SIG-M5 (cell line): ENCODE measurements around the gene SLC23A3.

Experiments used
- DNase-seq: peaks from one replicate; lab custom pipeline; 2025; lab: John Stamatoyannopoulos, UW

SLC23A3 gene

DNA sequence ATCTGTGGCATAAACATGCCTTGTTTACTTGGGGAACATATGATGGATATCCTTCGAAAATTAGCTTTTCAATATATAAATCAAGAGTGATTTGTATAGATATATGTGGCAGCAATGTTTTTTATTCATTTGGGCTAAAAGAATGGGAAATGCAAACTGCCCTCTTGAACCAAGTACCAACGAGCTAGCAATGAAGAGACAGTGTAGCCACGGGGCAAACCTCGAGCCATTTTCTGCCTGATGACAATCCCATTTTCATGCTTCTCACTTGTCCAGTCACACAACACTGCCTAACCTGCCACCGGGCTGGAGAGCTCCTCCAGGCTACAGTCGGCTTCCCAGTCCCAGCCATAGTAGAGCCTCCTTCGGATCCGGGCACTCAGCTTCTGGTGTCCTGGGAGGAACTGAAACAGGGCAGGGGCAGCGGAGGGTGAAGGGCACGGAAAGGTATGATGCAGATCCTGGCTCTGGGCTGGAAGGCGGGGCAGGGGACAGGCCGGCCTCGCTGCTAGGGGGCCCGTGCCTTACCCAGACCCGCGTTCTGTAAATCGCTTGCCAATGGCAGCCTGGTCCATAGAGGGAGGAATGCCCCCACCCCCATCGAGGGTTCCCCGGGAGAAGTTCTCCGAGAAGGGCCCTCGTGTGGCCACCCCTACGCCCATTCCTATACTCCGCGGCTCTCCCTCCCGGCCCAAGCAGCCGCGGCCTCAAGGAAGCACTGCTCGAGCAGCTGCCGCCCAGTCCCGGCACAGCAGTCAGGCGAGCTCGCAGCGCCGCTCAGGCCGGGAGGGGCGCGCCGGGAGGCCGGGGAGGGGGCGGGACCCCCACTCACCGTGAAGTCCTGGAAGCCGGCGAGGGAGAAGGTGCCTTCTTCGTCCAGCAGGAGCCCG is 6.3 kb upstream of the SLC23A3 start:
- DNase-seq, result no peak

- no peak for DNase-seq
Observed at GRCh38 chr2:219175486-219175885, 5.7 kb upstream of the SLC23A3 start.

DNA sequence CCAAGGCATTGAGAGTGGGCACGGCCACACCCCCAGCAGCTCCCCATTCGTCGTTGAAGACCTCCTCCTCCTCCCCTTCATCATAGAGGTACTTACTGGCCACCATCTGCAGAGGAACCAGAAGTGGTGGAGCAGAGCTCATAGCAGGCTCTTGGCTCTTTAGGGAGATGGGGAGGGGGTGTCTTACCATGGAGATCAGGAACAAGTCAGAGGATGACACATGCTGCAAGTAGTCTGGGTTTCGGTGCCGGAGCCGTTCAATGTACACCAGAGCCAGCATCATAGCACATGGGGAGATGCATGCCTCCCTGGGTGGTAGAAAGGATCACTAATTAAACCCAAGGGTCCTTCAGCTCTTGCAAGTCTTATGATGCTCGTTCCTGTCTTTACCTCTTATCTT is 5.0 kb upstream of the SLC23A3 start:
- no peak for DNase-seq

GRCh38 chr2:219174146-219174545 is 4.3 kb upstream of the SLC23A3 start:
- no peak for DNase-seq

DNA sequence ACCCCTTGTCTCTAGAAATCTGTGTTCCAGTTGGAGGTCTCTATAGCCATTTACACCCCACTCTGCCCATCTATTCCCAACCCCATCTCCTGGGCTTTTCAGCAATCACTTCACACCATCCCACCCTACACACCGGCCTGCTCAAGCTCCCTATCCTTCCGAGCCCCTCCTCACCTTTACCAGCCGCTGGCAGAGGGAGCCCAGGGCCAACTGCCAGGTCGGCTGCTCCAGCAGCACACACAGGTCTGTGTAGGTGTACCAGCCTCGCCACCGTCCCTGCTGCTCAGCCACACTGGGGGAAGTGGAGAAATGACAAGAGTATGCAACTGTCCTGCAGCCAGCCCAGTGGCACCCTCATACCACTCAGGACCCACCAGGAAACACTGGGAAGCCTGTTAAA is 3.3 kb upstream of the SLC23A3 start:
- no peak for DNase-seq

- no peak for DNase-seq
Observed at GRCh38 chr2:219172231-219173154, 2.7 kb upstream of the SLC23A3 start.

GRCh38 chr2:219171231-219171651 is 1.4 kb upstream of the SLC23A3 start:
- DNase-seq, result no peak

DNA sequence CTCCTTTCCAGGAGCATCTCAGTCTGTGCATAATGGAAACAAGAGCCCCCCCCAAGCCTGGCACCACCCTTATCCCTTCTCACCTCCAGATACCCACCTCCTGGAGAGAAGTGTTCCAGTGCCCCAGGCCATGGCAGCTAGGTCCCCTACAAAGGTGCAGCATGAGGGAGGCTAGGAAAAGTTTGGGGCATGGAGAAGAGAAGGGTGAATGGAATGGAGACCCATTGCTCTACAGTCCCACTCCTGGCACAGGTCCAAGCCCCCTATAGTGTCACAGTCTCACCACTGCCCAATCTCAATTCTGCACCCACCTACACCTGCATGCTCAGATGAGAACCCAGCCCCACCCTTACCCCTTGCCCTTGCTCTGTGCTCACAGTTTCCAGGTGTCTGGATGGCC is 897 bp downstream of the SLC23A3 start:
- no peak for DNase-seq

DNA sequence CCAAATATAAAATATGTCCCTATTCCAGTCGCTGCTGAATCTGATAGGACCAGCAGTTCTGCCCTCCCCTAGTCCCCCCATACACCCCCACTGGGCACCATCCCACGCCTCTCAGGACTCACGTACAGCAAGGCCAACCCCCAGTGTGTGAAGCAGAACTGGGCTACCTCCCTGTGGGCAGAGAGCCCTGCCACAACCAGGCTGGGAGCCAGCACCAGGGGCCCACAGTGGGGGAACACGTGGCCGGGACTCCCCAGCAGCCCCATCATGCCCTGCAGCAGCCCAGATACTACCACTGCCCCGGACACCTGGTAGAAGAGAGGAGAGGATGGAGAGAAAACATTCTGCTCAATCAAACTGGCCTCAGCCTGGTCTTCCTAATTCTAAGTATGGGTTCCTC is 1.3 kb downstream of the SLC23A3 start:
- no peak for DNase-seq

GRCh38 chr2:219167997-219168396 is 1.8 kb downstream of the SLC23A3 start:
- DNase-seq, result no peak

GRCh38 chr2:219165058-219165911 is 4.5 kb downstream of the SLC23A3 start:
- DNase-seq, result no peak

GRCh38 chr2:219163156-219163555 is 6.7 kb downstream of the SLC23A3 start:
- no peak for DNase-seq

DNA sequence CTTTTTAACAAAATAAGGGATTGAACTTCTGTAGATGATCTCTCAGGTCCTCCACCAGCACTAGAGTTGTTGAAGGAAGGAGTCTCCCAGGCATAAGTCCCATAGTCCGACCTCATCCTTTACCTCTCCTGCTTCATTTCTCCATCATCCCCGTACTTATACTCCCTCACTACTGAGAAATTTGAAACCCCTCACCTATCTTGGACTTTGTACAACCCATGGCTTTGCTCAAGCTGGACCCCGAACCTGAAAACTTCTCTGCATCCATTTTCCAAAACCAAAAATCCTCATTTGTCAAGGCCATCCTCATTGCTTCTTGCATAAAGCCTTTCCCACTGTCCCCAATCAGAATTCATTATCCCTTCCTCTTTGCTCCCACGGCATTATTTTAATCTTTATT is 8.7 kb downstream of the SLC23A3 start:
- DNase-seq, result no peak

GRCh38 chr2:219160186-219161017 is 9.4 kb downstream of the SLC23A3 start, which contains the start of gene NHEJ1:
TSS of gene NHEJ1 (minus strand) at chr2:219160815. CDS start at chr2:219158362, 2,453 bp downstream.
- DNase-seq, result peak; percentile 32

DNA sequence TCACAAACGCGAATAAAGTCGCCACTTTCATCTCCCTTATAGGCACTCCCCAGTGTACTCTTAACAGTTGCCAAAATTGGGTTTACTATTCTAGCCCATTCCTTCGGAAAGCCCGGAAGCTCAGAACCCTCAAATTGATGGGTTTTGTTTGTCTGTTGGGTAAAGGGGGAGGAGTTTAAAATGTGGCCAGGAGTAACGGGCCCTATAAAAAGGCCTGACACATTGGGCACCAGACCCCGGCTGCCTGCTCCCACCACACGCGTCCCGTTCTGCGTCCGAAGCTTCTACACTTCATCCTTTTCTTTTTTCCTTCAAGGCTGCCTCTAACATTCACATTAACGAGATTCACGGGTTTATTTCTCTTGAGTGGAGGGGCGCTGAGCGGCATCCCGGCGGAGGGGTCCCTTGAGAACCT is 10.1 kb downstream of the SLC23A3 start:
- no peak for DNase-seq

GRCh38 chr2:219158586-219158985 is 11.2 kb downstream of the SLC23A3 start:
- DNase-seq, result no peak

- DNase-seq, result no peak
Observed at GRCh38 chr2:219158025-219158424, 11.8 kb downstream of the SLC23A3 start.

GRCh38 chr2:219157396-219157795 is 12.4 kb downstream of the SLC23A3 start:
- no peak for DNase-seq

DNA sequence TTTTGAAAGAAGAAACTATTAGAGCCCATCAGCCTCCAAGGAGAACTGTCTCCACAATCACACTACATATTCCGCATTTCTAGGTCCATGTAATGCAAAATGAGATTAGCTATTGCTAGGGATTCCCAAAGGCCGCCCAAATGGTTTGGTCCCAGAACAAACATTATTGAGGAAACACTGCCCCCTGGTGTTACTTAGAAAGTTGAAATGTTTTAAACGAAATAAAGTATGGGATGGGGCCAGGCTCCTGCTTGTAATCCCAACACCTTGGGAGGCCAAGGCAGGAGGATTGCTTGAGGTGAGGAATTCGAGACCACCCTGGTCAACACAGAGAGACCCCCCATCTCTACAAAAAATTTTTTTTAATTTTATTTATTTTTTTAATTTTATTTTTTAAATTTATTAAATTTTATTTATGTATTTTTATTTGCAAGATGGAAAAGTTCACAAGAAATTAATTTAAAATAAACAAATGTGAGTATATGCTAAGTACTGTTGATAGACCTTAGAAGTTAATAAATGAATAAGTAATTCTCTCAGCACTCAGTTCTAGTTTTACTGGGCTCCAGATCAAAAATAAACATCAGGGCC is 14.7 kb downstream of the SLC23A3 start:
- DNase-seq, result peak; percentile 14

- DNase-seq, result no peak
Observed at GRCh38 chr2:219149667-219150066, 20.2 kb downstream of the SLC23A3 start.
